Mesenchymal stem cell (in vitro differentiated cells and primary cell): ENCODE data around the gene PODXL2.

ENCODE experiments used
- DNase-seq: peaks from one replicate; pipeline ENCODE4 v3.0.0-alpha.2; 2013
- H2AFZ ChIP-seq: one replicate; pipeline ENCODE4 v1.6.1; 2013; ENCODE audit warnings: low read depth, mild to moderate bottlenecking, control low read depth, inconsistent platforms, low read length, moderate library complexity
- H2AK5ac ChIP-seq: 2 replicates; pipeline ENCODE4 v1.6.1; 2013; ENCODE audit warnings: low read length, moderate library complexity, mild to moderate bottlenecking, inconsistent platforms; ENCODE audit not compliant: severe bottlenecking
- H2BK120ac ChIP-seq: one replicate; pipeline ENCODE4 v1.6.1; 2013; ENCODE audit warnings: low read depth, mild to moderate bottlenecking, inconsistent platforms, low read length, moderate library complexity
- H2BK12ac ChIP-seq, 2 experiments: one replicate each; pipeline ENCODE4 v1.6.1; 2013; ENCODE audit warnings: inconsistent platforms in 2 of 2, low read length in 2 of 2, mild to moderate bottlenecking in 2 of 2, moderate library complexity in 2 of 2, control low read depth in 1 of 2
- H2BK15ac ChIP-seq: one replicate; pipeline ENCODE4 v1.6.1; 2013; ENCODE audit warnings: mild to moderate bottlenecking, low read depth, inconsistent platforms; ENCODE audit not compliant: poor library complexity, severe bottlenecking
- H2BK5ac ChIP-seq: 2 replicates; pipeline ENCODE4 v1.6.1; 2013; ENCODE audit warnings: low read depth, mild to moderate bottlenecking, low read length, control low read depth, inconsistent platforms; ENCODE audit not compliant: poor library complexity, severe bottlenecking
- H3K14ac ChIP-seq, 2 experiments: one replicate each; pipeline ENCODE4 v1.6.1; 2013; ENCODE audit warnings: inconsistent platforms in 2 of 2, low read length in 2 of 2, control low read depth in 1 of 2, mild to moderate bottlenecking in 1 of 2, moderate library complexity in 1 of 2
- H3K18ac ChIP-seq, 2 experiments: one replicate each; pipeline ENCODE4 v1.6.1; 2013; ENCODE audit warnings: inconsistent platforms in 2 of 2, low read length in 2 of 2, control low read depth in 1 of 2, low read depth in 1 of 2, mild to moderate bottlenecking in 1 of 2
- H3K23ac ChIP-seq, 2 experiments: one replicate each; pipeline ENCODE4 v1.6.1; 2013; ENCODE audit warnings: inconsistent platforms in 2 of 2, low read length in 2 of 2, mild to moderate bottlenecking in 2 of 2, moderate library complexity in 2 of 2, control low read depth in 1 of 2
- H3K27ac ChIP-seq: 2 replicates; pipeline ENCODE4 v1.5.1; 2013; ENCODE audit warnings: mild to moderate bottlenecking, moderate library complexity, low read length, control low read depth, inconsistent platforms; ENCODE audit not compliant: poor library complexity, severe bottlenecking
- H3K27me3 ChIP-seq, 2 experiments: 2 replicates each; pipeline versions ENCODE4 v1.6.1 to v1.7.0; 2013; ENCODE audit warnings: low read length in 2 of 2, mild to moderate bottlenecking in 2 of 2, moderate library complexity in 2 of 2, control low read depth in 1 of 2, inconsistent platforms in 1 of 2; ENCODE audit not compliant: control insufficient read depth in 1 of 2, insufficient read depth in 1 of 2
- H3K36me3 ChIP-seq, 2 experiments: 2 replicates each; pipeline versions ENCODE4 v1.6.1 to v1.7.0; 2013; ENCODE audit warnings: low read length in 2 of 2, control low read depth in 1 of 2, inconsistent platforms in 1 of 2, low read depth in 1 of 2, mild to moderate bottlenecking in 1 of 2; ENCODE audit not compliant: insufficient read depth in 2 of 2, control insufficient read depth in 1 of 2
- H3K4ac ChIP-seq, 2 experiments: one replicate each; pipeline ENCODE4 v1.6.1; 2013; ENCODE audit warnings: inconsistent platforms in 2 of 2, low read length in 2 of 2, mild to moderate bottlenecking in 2 of 2, moderate library complexity in 2 of 2, control low read depth in 1 of 2, low read depth in 1 of 2
- H3K4me1 ChIP-seq: 2 replicates; pipeline ENCODE4 v1.6.1; 2013; ENCODE audit warnings: low read depth, low read length, control low read depth; ENCODE audit not compliant: control insufficient read depth, insufficient read depth
- H3K4me2 ChIP-seq: 2 replicates; pipeline ENCODE4 v1.6.1; 2013; ENCODE audit warnings: low read length, mild to moderate bottlenecking, inconsistent platforms; ENCODE audit not compliant: poor library complexity, severe bottlenecking
- H3K4me3 ChIP-seq, 2 experiments: 2 replicates each; pipeline versions ENCODE4 v1.5.1 to v1.7.0; 2013; ENCODE audit warnings: low read length in 2 of 2, mild to moderate bottlenecking in 2 of 2, control low read depth in 1 of 2, low read depth in 1 of 2; ENCODE audit not compliant: insufficient read depth in 1 of 2
- H3K79me1 ChIP-seq: replicated peaks from 2 replicates; pipeline ENCODE4 v1.6.1; 2013; ENCODE audit warnings: mild to moderate bottlenecking, control low read depth, low read length, inconsistent platforms; ENCODE audit not compliant: poor library complexity, severe bottlenecking
- H3K9ac ChIP-seq: 2 replicates; pipeline ENCODE4 v1.7.0; 2013; ENCODE audit warnings: mild to moderate bottlenecking, low read length, moderate library complexity
- H3K9me3 ChIP-seq: 2 replicates; pipeline ENCODE4 v1.7.0; 2013; ENCODE audit warnings: mild to moderate bottlenecking, low read length; ENCODE audit not compliant: control insufficient read depth
- H4K8ac ChIP-seq: one replicate; pipeline ENCODE4 v1.6.1; 2013; ENCODE audit warnings: inconsistent platforms, mild to moderate bottlenecking, low read length, moderate library complexity
- H4K91ac ChIP-seq: one replicate; pipeline ENCODE4 v1.6.1; 2013; ENCODE audit warnings: mild to moderate bottlenecking, low read length, inconsistent platforms
- WGBS: methylation state at CpG from one replicate; pipeline ENCODE4 v1.1.7; 2013; ENCODE audit warnings: mixed read lengths; 5-methylcytosine and 5-hydroxymethylcytosine counted together

The PODXL2 gene

DNA sequence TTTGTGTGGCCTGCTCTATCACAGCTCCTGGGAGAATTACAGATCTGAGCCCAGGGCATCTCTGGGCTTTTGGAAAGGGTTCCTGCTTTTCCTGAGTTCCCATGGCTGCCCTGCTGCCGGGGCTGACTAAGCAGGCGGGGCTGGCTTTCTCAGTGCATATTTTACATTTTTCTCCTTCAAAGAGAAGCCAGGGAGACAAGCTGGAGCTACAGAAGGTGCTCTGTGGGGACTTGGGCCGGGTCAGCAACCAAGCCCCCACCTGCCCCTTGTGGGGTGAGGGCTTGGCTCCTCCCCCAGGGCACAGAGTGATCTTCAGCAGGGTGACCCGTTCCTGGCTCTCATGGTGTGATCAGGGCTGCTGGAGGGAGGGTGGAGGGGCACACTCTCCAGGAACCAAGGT lies 61.1 kb downstream of the PODXL2 start:
- H2AFZ ChIP-seq, result no peak overlapping the region
- H2BK15ac ChIP-seq, result peak overlapping the region; percentile 37
- H2BK12ac ChIP-seq, result peak overlapping the region in 1 of 2 experiments; percentile 35
- peaks cover 52% of the 10 kb centered on the region for H3K4me1 ChIP-seq
- peaks cover 41 to 43% of the 10 kb centered on the region in 2 experiments for H3K36me3 ChIP-seq
- peak overlapping the region; percentile 62 for H2AK5ac ChIP-seq
- peak overlapping the region; percentile 89 for H4K91ac ChIP-seq
- H3K9ac ChIP-seq, result peak overlapping the region; percentile 59
- H3K27me3 ChIP-seq, result no peaks in the 10 kb centered on the region
- H2BK5ac ChIP-seq, result peak overlapping the region; percentile 1
- peak overlapping the region; percentile 87 for H4K8ac ChIP-seq
- peak overlapping the region; percentile 95 for H2BK120ac ChIP-seq
- H3K79me1 ChIP-seq, result peaks cover 15% of the 10 kb centered on the region
- peak; percentile 45 for DNase-seq
- H3K4me2 ChIP-seq, result no peak overlapping the region
- peak overlapping the region; percentile 33 to 79 for H3K4ac ChIP-seq
- no peak overlapping the region for H3K23ac ChIP-seq
- H3K4me3 ChIP-seq, result no peak overlapping the region
- peak overlapping the region; percentile 47 for H3K27ac ChIP-seq
- no peak overlapping the region for H3K14ac ChIP-seq
- WGBS, result 21% methylated on average over 4 of the region's 4 CpGs
- no peaks in the 10 kb centered on the region for H3K9me3 ChIP-seq
- H3K18ac ChIP-seq, result no peak overlapping the region

GRCh38 chr3:127690823-127691452 lies 62.0 kb downstream of the PODXL2 start:
- Histone ChIP-seq H3K14ac (peak overlapping the region in 1 of 2 experiments; percentile 28), H3K4me1 (peaks cover 54% of the 10 kb centered on the region), H4K91ac (peak overlapping the region; percentile 89), H2BK120ac (no peak overlapping the region), H3K4me3 (no peak overlapping the region), H3K9ac (peak overlapping the region; percentile 59), H3K4me2 (no peak overlapping the region), H2AFZ (no peak overlapping the region), H3K9me3 (no peaks in the 10 kb centered on the region), H3K36me3 (peaks cover 41 to 45% of the 10 kb centered on the region in 2 experiments), H3K4ac (peak overlapping the region; percentile 33 to 73), H3K27me3 (no peaks in the 10 kb centered on the region), H3K79me1 (peaks cover 16% of the 10 kb centered on the region), H2BK12ac (peak overlapping the region in 1 of 2 experiments; percentile 57), H2AK5ac (peak overlapping the region; percentile 62), H3K27ac (peak overlapping the region; percentile 47), H2BK5ac (peak overlapping the region; percentile 63), H3K23ac (no peak overlapping the region), H4K8ac (peak overlapping the region; percentile 87), H2BK15ac (peak overlapping the region; percentile 70), H3K18ac (peak overlapping the region; percentile 35 to 71)
- peak; percentile 76 for DNase-seq
- 81% methylated on average over 4 of the region's 4 CpGs for WGBS

GRCh38 chr3:127691489-127691888 lies 62.5 kb downstream of the PODXL2 start:
- Histone ChIP-seq H2AK5ac (no peak overlapping the region), H3K4ac (no peak overlapping the region), H2BK15ac (peak overlapping the region; percentile 32), H2BK5ac (peak overlapping the region; percentile 63), H3K4me3 (no peak overlapping the region), H4K91ac (no peak overlapping the region), H3K27me3 (no peaks in the 10 kb centered on the region), H3K27ac (peak overlapping the region; percentile 47), H3K9me3 (no peaks in the 10 kb centered on the region), H3K36me3 (peaks cover 41 to 45% of the 10 kb centered on the region in 2 experiments), H3K14ac (no peak overlapping the region), H4K8ac (no peak overlapping the region), H3K4me1 (peaks cover 56% of the 10 kb centered on the region), H3K9ac (peak overlapping the region; percentile 59), H3K79me1 (peaks cover 16% of the 10 kb centered on the region), H3K23ac (no peak overlapping the region), H2BK120ac (no peak overlapping the region), H3K18ac (peak overlapping the region; percentile 34 to 35), H2AFZ (no peak overlapping the region), H2BK12ac (peak overlapping the region in 1 of 2 experiments; percentile 40), H3K4me2 (no peak overlapping the region)
- WGBS, result 89% methylated on average over 8 of the region's 8 CpGs
- DNase-seq, result no peak

DNA sequence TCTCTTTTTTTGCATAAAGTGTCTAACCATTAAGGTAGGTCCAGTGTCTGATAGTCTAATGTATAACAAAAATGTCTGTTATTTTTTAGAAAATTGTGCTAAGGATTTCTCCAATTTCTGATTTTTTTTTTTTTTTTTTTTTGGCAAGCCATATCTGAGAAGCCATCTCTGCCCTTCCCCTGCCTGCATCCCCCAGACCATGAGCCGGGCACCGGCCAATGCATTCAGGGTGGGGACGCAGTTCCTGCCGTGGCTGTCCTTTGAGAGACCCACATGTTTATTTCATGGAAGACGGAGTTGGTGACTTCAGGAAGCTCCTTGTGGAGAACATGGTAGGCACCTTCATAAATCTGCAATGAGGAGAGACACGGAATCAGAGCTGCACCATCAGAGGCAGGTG lies 63.0 kb downstream of the PODXL2 start:
- Histone ChIP-seq H3K4ac (no peak overlapping the region), H4K91ac (no peak overlapping the region), H3K27me3 (no peaks in the 10 kb centered on the region), H2BK120ac (no peak overlapping the region), H2BK12ac (no peak overlapping the region), H2AFZ (no peak overlapping the region), H3K79me1 (peaks cover 16% of the 10 kb centered on the region), H3K4me2 (no peak overlapping the region), H3K4me1 (peaks cover 60% of the 10 kb centered on the region), H3K18ac (no peak overlapping the region), H3K14ac (no peak overlapping the region), H3K36me3 (peaks cover 41 to 45% of the 10 kb centered on the region in 2 experiments), H3K23ac (no peak overlapping the region), H4K8ac (no peak overlapping the region), H2BK5ac (no peak overlapping the region), H2BK15ac (no peak overlapping the region), H3K4me3 (no peak overlapping the region), H3K27ac (peak overlapping the region; percentile 47), H3K9me3 (no peaks in the 10 kb centered on the region), H2AK5ac (peak overlapping the region; percentile 36), H3K9ac (peak overlapping the region; percentile 59)
- WGBS, result 85% methylated on average over 3 of the region's 6 CpGs
- DNase-seq, result no peak
